Stimulated activated memory B cell treated with anti-CD40 and anti-IgM and Interleukin-4, amounts not matched to agents 10 μg/mL and 1 μg/mL and 100 μg/mL, for 72 hours (primary cell): ENCODE measurements around the gene SNRNP27.
"Not testable (repeated sequence)": the region's sequence is repeated elsewhere in the genome, so short reads cannot be mapped to it uniquely, and the experiment has no call there.

Experiments used
- ATAC-seq: fragments of 150-1000 bp; cut with Tn5 transposase; 2 replicates; pipeline ENCODE4 v1.10.0; 2021
- H3K27ac Mint-ChIP-seq: one replicate; pipeline ENCODE4 v1.8.0; 2022; ENCODE audit warnings: mild to moderate bottlenecking, mixed read lengths
- H3K27me3 Mint-ChIP-seq: one replicate; pipeline ENCODE4 v1.8.0; 2022; ENCODE audit warnings: mixed read lengths
- H3K36me3 Mint-ChIP-seq: one replicate; pipeline ENCODE4 v1.8.0; 2022; ENCODE audit warnings: mixed read lengths
- H3K4me1 Mint-ChIP-seq: one replicate; pipeline ENCODE4 v1.8.0; 2022; ENCODE audit warnings: mixed read lengths
- H3K4me3 Mint-ChIP-seq: one replicate; pipeline ENCODE4 v1.8.0; 2022; ENCODE audit warnings: mild to moderate bottlenecking, moderate library complexity, mixed read lengths
- H3K9me3 Mint-ChIP-seq: one replicate; pipeline ENCODE4 v1.8.0; 2022; ENCODE audit warnings: mixed read lengths

The SNRNP27 gene

GRCh38 chr2:69948963-69949645 is 55.3 kb downstream of the SNRNP27 start:
- peaks cover 28% of the 10 kb centered on the region for H3K4me1 Mint-ChIP-seq
- no peak for ATAC-seq
- no peaks in the 10 kb centered on the region for H3K27me3 Mint-ChIP-seq
- H3K9me3 Mint-ChIP-seq, result no peaks in the 10 kb centered on the region
- H3K36me3 Mint-ChIP-seq, result peaks cover 5% of the 10 kb centered on the region
- H3K27ac Mint-ChIP-seq, result no peak overlapping the region
- H3K4me3 Mint-ChIP-seq, result no peak overlapping the region

GRCh38 chr2:69950241-69950640 is 56.5 kb downstream of the SNRNP27 start:
- Mint-ChIP-seq H3K36me3 (no peaks in the 10 kb centered on the region), H3K4me3 (no peak overlapping the region), H3K27me3 (no peaks in the 10 kb centered on the region), H3K9me3 (no peaks in the 10 kb centered on the region), H3K4me1 (peaks cover 28% of the 10 kb centered on the region), H3K27ac (no peak overlapping the region)
- no peak for ATAC-seq

- not testable (repeated sequence) for H3K27ac Mint-ChIP-seq, ATAC-seq
Observed at GRCh38 chr2:69950671-69951070, 56.9 kb downstream of the SNRNP27 start.

GRCh38 chr2:69952336-69953115 is 58.8 kb downstream of the SNRNP27 start:
- no peaks in the 10 kb centered on the region for H3K36me3 Mint-ChIP-seq
- no peak for ATAC-seq
- H3K4me3 Mint-ChIP-seq, result no peak overlapping the region
- H3K9me3 Mint-ChIP-seq, result no peaks in the 10 kb centered on the region
- H3K4me1 Mint-ChIP-seq, result peaks cover 11% of the 10 kb centered on the region
- H3K27ac Mint-ChIP-seq, result no peak overlapping the region
- H3K27me3 Mint-ChIP-seq, result no peaks in the 10 kb centered on the region

More at GRCh38 chr2:69950671-69951070, 56.9 kb downstream of the SNRNP27 start:
- H3K4me3 Mint-ChIP-seq, H3K9me3 Mint-ChIP-seq, H3K27me3 Mint-ChIP-seq, H3K36me3 Mint-ChIP-seq: not testable (repeated sequence)
- H3K4me1 Mint-ChIP-seq, result peaks cover 25% of the 10 kb centered on the region

- Mint-ChIP-seq H3K4me3 (no peak overlapping the region), H3K27me3 (no peaks in the 10 kb centered on the region), H3K27ac (no peak overlapping the region), H3K9me3 (no peaks in the 10 kb centered on the region), H3K4me1 (peaks cover 11% of the 10 kb centered on the region), H3K36me3 (no peaks in the 10 kb centered on the region)
- ATAC-seq, result no peak
Observed at GRCh38 chr2:69954084-69954483, 60.3 kb downstream of the SNRNP27 start.
